ENCODE results near the gene FSIP2.
A peak's percentile ranks its signal among the peaks of the same experiment; 100 is the strongest.

FSIP2 gene, protein sequence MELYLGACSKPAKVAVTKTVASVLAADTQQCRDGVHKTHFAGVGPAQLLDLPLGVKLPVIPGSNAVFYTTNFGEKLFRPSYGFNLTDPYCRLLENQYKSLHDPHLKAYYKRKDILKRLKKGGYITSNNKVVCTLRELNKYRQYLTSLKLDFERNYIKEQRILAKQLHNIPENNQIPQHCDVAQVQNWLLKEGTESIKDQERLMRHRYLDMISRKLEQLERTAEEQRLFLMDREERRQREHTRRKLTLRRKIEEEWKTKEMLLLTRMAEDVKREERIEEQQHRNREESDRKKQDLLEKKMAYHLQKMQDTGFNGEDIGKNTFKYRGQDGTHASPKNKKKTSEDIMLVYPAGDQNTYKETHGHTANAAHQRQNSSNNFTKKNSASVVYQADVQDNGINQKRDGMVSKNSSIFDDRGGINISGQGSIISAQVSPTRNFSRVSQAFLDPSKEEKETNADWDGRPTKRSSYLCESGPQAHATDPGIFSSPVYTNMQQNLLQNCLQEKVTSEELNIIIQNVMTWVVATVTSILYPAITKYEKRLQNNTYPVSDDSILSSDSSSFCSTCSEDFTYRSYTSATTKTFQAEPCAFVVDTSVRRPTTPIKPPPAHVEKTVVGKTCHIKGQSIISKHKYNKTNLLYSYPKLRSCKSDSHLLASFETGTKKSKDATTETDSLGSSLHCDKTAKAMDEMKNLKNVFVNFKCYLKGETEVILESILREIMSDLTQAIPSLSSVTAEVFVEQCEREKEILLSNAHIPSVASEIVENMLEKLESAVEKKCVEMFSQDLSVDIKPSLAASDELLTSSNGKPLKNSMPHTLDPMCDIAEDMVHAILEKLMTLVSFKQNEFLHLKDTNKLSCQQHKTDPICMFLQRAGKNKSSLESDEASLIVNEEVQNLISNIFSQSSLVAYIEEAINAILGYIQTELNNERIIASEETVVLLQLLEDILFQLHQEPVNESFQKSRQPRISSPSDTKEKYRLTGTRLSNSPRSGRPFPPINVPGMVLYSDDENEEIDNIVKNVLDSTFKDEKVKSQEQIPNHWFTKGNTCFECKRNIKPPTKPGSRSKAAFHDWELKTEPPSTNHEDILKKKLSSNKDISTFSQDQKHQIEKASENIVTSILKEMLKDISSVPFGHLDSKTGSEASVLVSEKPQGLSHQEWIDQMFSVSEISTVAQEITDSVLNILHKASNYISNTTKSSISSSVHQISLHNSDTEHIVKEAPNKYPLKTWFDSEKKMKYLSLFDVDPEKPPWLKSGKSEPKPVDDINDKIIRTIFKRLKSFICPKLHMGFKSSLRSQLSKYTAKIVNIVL (N-terminal part only)

DNA sequence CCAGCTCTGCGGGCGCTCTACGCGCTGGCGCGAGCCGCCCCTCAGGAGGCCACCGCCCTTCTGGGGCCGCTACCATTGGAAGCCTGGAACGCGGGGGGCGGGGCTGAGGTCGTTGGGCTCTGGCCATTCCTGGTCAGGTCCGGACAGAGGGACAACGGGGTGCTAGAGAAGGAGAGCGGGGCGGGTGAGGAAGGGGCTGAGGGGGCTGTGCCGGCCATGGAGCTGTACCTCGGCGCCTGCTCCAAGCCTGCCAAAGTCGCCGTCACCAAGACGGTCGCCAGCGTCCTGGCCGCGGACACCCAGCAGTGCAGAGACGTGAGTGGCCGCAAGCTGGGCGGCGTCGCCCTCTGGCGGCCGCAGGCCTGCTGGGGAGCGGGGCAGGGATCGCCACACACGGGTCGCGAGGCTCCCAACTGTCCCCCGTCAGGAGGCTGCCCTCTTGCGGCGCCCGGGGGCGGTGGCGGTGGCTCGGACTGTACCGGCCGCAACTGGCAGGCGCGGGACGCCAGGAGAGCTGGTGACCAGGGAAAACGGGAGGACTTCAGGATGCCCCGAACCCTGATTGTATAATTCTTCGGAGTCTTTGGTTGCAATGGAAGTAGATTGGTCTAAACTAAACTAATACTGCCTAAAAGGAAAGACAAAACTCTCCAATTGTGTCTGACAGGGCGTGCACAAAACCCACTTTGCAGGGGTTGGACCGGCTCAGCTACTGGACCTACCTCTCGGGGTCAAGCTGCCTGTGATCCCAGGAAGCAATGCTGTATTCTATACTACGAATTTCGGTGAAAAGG, at the start of gene FSIP2:
Gene FSIP2, plus strand, starts transcription at position 126 of the 794 bp plus-strand sequence. Its CDS starts 91 bp downstream, at position 217.
- peak; percentile 3 to 24 (median 9) for DNase-seq (ENCODE audit: low read depth in 2 of 3, low spot score in 2 of 3)

- DNase-seq (ENCODE audit: low read depth in 2 of 3, low spot score in 2 of 3), result no peak
Measured at GRCh38 chr2:185689906-185690539, 48.6 kb upstream of the FSIP2 start.

- DNase-seq (ENCODE audit: low read depth in 2 of 3, low spot score in 2 of 3), result no peak
Measured at GRCh38 chr2:185695711-185696235, 42.8 kb upstream of the FSIP2 start.

DNA sequence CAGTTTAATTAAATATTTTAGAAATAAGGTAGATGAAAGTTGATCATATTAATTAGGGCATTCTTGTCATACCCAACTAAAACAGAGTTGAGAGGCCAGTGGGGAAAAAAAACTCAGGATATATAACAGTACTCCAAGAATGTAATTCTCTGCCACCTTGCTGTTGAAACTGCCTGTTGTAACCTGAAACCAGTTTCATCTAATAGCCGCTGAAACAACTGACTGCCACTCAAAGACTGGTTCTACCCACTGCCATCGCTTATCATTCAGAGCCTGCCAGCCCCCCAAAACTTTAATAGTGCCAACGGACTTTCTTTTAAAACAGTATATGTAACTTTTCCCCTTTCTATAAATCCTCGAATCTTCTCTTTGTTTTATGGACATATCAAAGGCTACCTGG, 37.7 kb upstream of the FSIP2 start:
- DNase-seq (ENCODE audit: low read depth in 2 of 3, low spot score in 2 of 3), result no peak

GRCh38 chr2:185734658-185735057, 3.9 kb upstream of the FSIP2 start:
- DNase-seq (ENCODE audit: low read depth in 2 of 3, low spot score in 2 of 3), result no peak

DNA sequence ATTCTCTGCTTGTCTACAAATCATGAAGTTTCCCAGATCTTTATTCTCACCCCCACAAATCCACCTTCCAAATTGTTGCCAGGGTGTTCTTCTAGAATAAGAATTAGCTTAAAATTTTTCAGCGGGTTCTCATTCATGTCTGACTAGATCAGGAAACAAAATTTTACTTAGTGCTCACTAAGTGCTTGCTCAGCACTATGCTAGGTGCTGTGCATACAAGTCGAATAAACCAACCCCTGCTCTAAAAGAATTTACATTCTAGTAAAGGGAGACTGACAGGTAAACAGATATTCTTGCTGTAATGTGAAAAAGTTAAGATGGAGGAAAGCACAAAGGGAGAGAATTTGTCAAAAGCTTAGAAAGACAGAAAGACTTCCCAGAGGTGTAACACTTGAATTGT, 2.4 kb upstream of the FSIP2 start:
- no peak for DNase-seq (ENCODE audit: low read depth in 2 of 3, low spot score in 2 of 3)

- DNase-seq (ENCODE audit: low read depth in 2 of 3, low spot score in 2 of 3), result no peak
Measured at GRCh38 chr2:185745864-185746859, 7.6 kb downstream of the FSIP2 start.

- no peak for DNase-seq (ENCODE audit: low read depth in 2 of 3, low spot score in 2 of 3)
Measured at GRCh38 chr2:185757356-185757755, 18.8 kb downstream of the FSIP2 start.

GRCh38 chr2:185771396-185771795, 32.8 kb downstream of the FSIP2 start:
- no peak for DNase-seq (ENCODE audit: low read depth in 2 of 3, low spot score in 2 of 3)

GRCh38 chr2:185780890-185781289, 42.3 kb downstream of the FSIP2 start:
- DNase-seq (ENCODE audit: low read depth in 2 of 3, low spot score in 2 of 3), result no peak

GRCh38 chr2:185782223-185782769, 43.7 kb downstream of the FSIP2 start:
- DNase-seq (ENCODE audit: low read depth in 2 of 3, low spot score in 2 of 3), result no peak

DNA sequence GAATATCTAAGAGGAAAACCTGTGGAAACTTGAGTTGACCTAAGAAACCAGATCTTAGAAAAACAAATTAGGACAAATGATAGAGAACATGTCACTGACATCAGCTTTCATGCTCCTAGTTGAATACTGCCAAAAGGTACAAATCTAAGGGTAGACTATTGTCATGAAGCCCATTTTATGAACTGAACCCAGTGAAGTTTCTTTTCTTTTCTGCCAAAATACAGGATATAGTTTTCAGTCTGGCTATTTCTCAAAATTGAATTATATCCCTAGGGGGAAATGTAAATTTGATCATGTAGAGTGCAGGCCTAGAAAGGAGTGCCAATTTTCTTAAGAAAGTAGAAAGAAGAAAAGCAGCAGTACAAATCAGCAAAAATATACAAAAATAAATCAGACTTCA, 46.6 kb downstream of the FSIP2 start:
- no peak for DNase-seq (ENCODE audit: low read depth in 2 of 3, low spot score in 2 of 3)

DNA sequence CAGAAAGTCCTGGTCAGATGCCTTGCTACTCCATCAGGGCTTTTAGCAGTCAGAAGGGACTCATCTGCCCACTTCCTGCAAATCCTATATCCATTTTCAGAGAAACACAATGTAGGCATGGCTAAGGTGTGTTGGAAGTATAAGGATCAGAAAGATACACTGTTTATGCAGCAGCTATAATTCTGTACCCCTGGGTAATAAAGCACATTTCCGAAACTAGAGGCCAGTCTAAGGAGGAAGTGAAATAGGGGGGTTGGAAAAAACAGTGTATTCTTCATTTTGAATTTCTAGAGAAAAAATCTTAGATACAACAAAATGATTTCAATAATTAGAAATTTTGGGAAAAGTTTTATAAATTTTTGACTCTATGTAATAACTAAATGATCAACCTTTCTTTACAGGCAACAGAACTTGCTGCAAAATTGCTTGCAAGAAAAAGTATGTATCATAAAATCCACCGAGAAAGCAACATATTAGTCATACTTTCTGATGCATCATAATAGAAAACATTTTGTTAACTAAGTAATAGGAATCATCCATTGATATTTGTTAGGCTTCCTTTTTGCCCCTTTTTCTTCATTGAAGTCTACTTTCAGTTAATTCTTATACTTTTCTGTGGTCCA, 47.4 kb downstream of the FSIP2 start:
- DNase-seq (ENCODE audit: low read depth in 2 of 3, low spot score in 2 of 3), result no peak

GRCh38 chr2:185787227-185788145, 48.9 kb downstream of the FSIP2 start:
- DNase-seq (ENCODE audit: low read depth in 2 of 3, low spot score in 2 of 3), result no peak

DNA sequence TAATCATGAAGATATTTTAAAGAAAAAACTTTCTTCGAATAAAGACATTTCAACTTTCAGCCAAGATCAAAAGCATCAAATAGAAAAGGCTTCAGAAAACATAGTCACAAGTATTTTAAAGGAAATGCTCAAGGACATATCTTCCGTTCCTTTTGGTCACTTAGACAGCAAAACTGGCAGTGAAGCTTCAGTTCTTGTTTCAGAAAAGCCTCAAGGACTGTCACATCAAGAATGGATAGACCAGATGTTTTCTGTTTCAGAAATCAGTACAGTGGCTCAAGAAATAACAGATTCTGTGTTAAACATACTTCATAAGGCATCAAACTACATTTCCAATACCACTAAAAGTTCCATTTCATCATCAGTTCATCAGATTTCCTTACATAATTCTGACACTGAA, 51.8 kb downstream of the FSIP2 start:
- no peak for DNase-seq (ENCODE audit: low read depth in 2 of 3, low spot score in 2 of 3)

GRCh38 chr2:185793532-185794345, 55.1 kb downstream of the FSIP2 start:
- no peak for DNase-seq (ENCODE audit: low read depth in 2 of 3, low spot score in 2 of 3)

All from activated CD8-positive, alpha-beta memory T cell treated with anti-CD3 and anti-CD28 coated beads for 48 hours (primary cell).